DMS 273 treated with DMSO at 0.1 percent for 48 hours (cell line): ENCODE results near the gene ACTR3.

ENCODE experiments used
- DNase-seq: peaks from one replicate; lab custom pipeline; 2025; lab: John Stamatoyannopoulos, UW

ACTR3 gene

GRCh38 chr2:113966832-113967231 lies 76.9 kb downstream of the ACTR3 start:
- no peak for DNase-seq

- DNase-seq = no peak
These were observed 77.4 kb downstream of the ACTR3 start for GRCh38 chr2:113967272-113967671.

GRCh38 chr2:113972766-113973165 lies 82.9 kb downstream of the ACTR3 start:
- no peak for DNase-seq

GRCh38 chr2:113973810-113974209 lies 83.9 kb downstream of the ACTR3 start:
- no peak for DNase-seq

- DNase-seq = peak; percentile 93
These were observed 84.8 kb downstream of the ACTR3 start for GRCh38 chr2:113974727-113975126.

- DNase-seq = no peak
These were observed 86.5 kb downstream of the ACTR3 start for GRCh38 chr2:113976277-113976928.

GRCh38 chr2:113977060-113977659 lies 87.3 kb downstream of the ACTR3 start:
- no peak for DNase-seq

GRCh38 chr2:113977660-113978523 lies 88.0 kb downstream of the ACTR3 start:
- DNase-seq = peak; percentile 65

GRCh38 chr2:113978524-113979190 lies 88.8 kb downstream of the ACTR3 start:
- DNase-seq = no peak

GRCh38 chr2:113979191-113980128 lies 89.6 kb downstream of the ACTR3 start:
- no peak for DNase-seq

GRCh38 chr2:113980946-113981345 lies 91.1 kb downstream of the ACTR3 start:
- no peak for DNase-seq

GRCh38 chr2:113981404-113982134 lies 91.7 kb downstream of the ACTR3 start:
- DNase-seq = no peak

- no peak for DNase-seq
These were observed 95.9 kb downstream of the ACTR3 start for GRCh38 chr2:113985554-113986397.

GRCh38 chr2:113986762-113987290 lies 96.9 kb downstream of the ACTR3 start:
- no peak for DNase-seq

GRCh38 chr2:113992090-113992489 lies 102.2 kb downstream of the ACTR3 start:
- DNase-seq = no peak

- no peak for DNase-seq
These were observed 107.0 kb downstream of the ACTR3 start for GRCh38 chr2:113996671-113997594.

GRCh38 chr2:114001152-114001551 lies 111.3 kb downstream of the ACTR3 start:
- no peak for DNase-seq

- DNase-seq = no peak
These were observed 112.0 kb downstream of the ACTR3 start for GRCh38 chr2:114001937-114002336.
